IPS-15b (cell line): ENCODE results near the gene COQ5.
"Not testable (repeated sequence)": the region's sequence is repeated elsewhere in the genome, so short reads cannot be mapped to it uniquely, and the experiment has no call there.

ENCODE experiments used
- H3K27me3 ChIP-seq: one replicate; pipeline ENCODE4 v1.6.1; 2013; ENCODE audit warnings: low read length; ENCODE audit not compliant: control insufficient read depth, insufficient read depth
- H3K36me3 ChIP-seq: one replicate; pipeline ENCODE4 v1.6.1; 2013; ENCODE audit warnings: low read length; ENCODE audit not compliant: control insufficient read depth, insufficient read depth
- H3K4me1 ChIP-seq: one replicate; pipeline ENCODE4 v1.6.1; 2013; ENCODE audit warnings: mild to moderate bottlenecking, low read length; ENCODE audit not compliant: control insufficient read depth, insufficient read depth
- H3K4me3 ChIP-seq: one replicate; pipeline ENCODE4 v1.5.1; 2013; ENCODE audit warnings: low read depth, low read length
- H3K9ac ChIP-seq: one replicate; pipeline ENCODE4 v1.6.1; 2013; ENCODE audit warnings: low read depth, mild to moderate bottlenecking, low read length
- H3K9me3 ChIP-seq: one replicate; pipeline ENCODE4 v1.6.1; 2013; ENCODE audit warnings: mild to moderate bottlenecking, low read length; ENCODE audit not compliant: control insufficient read depth, insufficient read depth

Gene COQ5

DNA sequence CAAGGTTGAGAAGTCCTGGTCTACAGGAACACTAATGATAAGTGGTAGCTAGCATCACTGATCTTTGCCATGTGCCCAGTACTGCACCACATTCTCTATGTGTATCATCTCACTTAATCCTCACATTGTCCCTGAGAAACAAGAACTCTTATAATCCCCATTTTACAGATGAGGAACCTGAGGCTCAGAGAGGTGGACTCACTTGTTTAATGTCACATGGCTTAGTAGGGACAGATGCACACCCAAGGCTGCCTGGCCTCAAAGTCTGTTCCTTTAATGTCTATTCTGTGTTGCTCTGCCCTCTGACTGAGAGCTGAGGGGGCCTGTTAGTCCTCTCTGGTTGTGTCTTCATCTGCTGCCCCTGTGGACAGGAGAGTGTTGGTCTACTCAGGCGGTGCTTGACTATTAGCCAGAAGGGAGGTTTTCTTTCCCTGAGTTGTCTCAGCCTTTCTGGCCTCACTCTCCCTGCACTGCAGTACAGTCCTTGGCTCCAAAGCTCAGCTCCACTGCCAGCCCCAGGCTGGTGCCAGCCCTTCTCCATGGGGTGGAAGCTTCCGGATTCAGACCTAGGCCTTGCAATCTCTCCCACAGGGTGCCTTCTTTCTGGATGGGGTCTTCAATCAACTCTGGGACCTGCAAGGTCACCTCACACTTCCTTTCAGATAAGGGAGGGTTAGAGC lies 38.0 kb downstream of the COQ5 start:
- peaks cover 3% of the 10 kb centered on the region for H3K36me3 ChIP-seq
- no peaks in the 10 kb centered on the region for H3K27me3 ChIP-seq
- no peak overlapping the region for H3K4me3 ChIP-seq
- H3K4me1 ChIP-seq, result peaks cover 5% of the 10 kb centered on the region
- H3K9ac ChIP-seq, result no peak overlapping the region
- no peaks in the 10 kb centered on the region for H3K9me3 ChIP-seq

DNA sequence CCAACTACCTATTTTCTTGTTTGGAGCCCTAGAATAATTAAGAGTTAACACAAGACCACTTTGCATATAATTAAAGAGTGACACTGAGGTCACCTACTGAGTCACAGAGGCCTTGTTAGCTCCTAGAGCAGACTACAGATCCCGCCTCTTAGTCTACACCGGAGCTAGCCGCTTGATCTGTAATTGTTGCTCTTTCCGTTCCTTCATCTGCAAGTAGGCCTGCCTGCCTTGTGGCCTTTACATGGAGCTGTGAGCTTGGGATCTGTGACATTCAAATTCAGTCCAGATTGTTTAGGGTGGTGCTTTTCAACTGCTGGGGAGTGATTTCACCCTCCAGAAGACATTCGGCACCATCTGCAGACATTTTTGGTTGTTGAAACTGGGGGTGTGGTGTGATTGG lies 38.6 kb downstream of the COQ5 start:
- peaks cover 3% of the 10 kb centered on the region for H3K36me3 ChIP-seq
- H3K4me1 ChIP-seq, result peaks cover 5% of the 10 kb centered on the region
- no peaks in the 10 kb centered on the region for H3K27me3 ChIP-seq
- no peak overlapping the region for H3K9ac ChIP-seq
- H3K9me3 ChIP-seq, result no peaks in the 10 kb centered on the region
- H3K4me3 ChIP-seq, result no peak overlapping the region

DNA sequence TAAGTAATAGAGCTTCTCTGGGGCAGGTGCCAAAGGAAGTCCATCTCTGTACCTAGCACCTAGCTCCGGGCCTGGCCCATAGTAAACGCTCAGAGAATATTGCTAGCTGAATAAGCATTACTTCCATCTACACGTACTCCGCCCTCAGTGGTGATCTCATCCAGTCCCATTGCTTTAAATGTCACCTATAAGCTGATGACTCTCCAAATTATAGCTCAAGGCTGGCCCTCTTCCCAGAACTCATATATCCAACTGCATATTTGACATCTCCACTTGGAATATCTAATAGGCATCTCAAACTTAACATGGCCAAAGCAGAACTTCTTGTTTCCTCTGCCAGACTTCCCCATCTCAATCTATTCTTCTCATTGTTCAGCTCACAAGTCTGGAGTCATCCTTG lies 39.9 kb downstream of the COQ5 start:
- no peak overlapping the region for H3K4me3 ChIP-seq
- peaks cover 3% of the 10 kb centered on the region for H3K36me3 ChIP-seq
- H3K4me1 ChIP-seq, result no peaks in the 10 kb centered on the region
- no peaks in the 10 kb centered on the region for H3K9me3 ChIP-seq
- no peak overlapping the region for H3K9ac ChIP-seq
- no peaks in the 10 kb centered on the region for H3K27me3 ChIP-seq

DNA sequence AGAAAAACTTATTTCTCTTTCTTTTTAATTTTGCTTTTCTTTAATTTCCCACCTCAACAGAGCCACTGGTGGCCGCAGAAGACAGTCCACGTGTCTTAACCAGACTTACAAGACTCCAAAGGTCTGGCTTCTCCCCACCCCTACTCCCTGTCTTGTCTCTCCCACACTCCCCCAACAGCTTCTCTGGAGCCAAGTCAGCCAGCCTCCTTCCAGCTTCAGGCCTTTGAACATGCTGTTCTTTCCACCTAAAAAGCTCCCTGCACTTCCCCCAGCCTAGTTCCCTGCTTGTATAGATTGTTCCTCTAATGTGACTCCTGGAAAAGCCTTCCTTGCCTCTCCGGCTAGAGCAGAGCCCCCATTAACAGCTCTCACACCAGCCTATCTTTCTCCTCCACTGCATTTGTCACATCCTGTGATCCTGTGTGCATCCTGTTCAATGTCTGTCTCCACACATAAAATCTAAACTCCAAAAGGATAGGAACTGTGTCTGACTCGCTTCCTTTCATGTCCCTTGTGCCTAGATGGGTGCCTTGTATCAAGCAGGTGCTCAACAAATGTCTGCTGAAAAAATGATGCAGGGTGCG lies 40.8 kb downstream of the COQ5 start:
- H3K9ac ChIP-seq, result no peak overlapping the region

DNA sequence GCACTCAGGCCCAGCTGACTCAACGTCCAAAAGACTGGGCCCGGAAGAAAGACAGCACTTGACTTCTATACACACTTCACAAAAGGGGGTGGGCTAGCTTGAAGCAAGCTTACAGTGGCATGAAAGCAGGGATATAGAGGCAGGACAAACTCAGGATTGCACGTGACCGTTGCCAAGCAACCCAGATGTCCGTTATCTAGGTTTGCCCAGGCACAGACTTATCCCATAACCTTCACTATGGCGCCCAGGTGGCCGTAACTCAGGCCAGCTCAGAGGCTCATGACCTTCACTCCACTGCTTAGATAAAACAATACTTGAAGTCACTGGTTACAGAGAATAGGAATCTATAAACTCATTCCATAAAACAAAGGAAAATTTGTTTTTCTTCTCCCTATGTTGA lies 41.4 kb downstream of the COQ5 start:
- H3K9me3 ChIP-seq, H3K4me3 ChIP-seq, H3K36me3 ChIP-seq, H3K27me3 ChIP-seq, H3K4me1 ChIP-seq, H3K9ac ChIP-seq: not testable (repeated sequence)

More for the DNA sequence above, 40.8 kb downstream of the COQ5 start:
- Histone ChIP-seq H3K27me3 (no peaks in the 10 kb centered on the region), H3K36me3 (peaks cover 3% of the 10 kb centered on the region), H3K4me1 (no peaks in the 10 kb centered on the region), H3K9me3 (no peaks in the 10 kb centered on the region), H3K4me3 (no peak overlapping the region)

DNA sequence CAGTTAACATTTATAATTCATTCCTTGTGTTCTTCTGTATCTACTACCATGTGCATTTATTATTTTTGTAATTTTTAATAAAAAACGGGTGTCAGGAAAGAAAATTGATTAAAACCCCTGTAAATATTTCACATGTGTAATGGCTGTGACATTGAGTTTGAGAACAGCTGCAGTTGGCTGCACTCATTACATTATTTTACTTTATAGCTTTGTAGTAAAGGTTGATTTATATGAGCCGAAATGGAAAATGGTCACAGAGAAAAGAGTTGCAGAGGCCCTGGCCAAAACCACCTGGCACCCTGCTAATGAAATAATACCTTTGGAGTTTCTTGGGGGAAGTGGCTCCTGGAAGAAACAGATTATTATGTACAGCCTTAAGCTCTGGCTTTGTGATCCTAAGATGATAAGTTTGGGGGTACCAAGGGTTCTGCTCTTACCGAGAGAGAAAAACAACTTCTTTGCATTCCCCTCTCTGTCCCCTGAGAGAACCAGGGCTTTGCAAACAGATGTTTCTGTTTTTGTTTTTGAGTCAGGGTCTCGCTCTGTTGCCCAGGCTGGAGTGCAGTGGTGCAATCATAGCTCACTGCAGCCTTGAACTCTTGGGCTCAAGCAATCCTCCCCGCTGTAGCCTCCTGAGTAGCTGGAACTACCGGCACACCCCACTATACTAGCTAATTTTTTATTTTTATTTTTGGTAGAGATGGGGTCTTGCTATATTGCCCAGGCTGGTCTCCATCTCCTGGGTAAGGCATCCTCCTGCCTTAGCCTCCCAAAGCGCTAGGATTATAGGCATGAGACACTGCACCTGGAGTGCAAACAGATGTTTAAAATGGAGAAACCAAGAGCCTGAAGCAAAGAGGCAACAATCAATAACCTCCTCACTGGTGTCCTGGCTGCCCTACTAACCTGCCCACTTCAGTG lies 42.7 kb downstream of the COQ5 start:
- no peaks in the 10 kb centered on the region for H3K9me3 ChIP-seq
- H3K9ac ChIP-seq, result no peak overlapping the region
- H3K27me3 ChIP-seq, result no peaks in the 10 kb centered on the region
- no peaks in the 10 kb centered on the region for H3K4me1 ChIP-seq
- no peaks in the 10 kb centered on the region for H3K36me3 ChIP-seq
- no peak overlapping the region for H3K4me3 ChIP-seq

DNA sequence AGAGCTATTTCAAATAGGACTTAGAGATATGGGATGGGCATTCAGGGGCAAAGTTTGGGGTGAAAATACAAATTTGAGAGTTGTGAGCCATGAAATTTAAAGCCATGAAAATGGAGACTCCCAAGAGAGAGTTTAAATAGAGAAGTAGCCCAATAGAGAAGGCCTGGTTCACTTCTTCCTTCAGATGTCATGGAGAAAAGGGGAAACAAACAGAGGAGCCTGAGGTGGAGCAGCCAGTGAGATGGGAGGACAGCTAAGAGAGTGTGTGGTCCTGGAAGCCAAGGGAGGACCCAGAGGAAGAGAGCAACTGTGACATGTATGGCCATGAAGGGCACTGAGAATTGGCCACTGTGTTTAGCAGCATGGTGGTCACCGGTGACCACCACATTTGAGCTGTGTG lies 45.3 kb downstream of the COQ5 start:
- H3K4me1 ChIP-seq, result peaks cover 4% of the 10 kb centered on the region

DNA sequence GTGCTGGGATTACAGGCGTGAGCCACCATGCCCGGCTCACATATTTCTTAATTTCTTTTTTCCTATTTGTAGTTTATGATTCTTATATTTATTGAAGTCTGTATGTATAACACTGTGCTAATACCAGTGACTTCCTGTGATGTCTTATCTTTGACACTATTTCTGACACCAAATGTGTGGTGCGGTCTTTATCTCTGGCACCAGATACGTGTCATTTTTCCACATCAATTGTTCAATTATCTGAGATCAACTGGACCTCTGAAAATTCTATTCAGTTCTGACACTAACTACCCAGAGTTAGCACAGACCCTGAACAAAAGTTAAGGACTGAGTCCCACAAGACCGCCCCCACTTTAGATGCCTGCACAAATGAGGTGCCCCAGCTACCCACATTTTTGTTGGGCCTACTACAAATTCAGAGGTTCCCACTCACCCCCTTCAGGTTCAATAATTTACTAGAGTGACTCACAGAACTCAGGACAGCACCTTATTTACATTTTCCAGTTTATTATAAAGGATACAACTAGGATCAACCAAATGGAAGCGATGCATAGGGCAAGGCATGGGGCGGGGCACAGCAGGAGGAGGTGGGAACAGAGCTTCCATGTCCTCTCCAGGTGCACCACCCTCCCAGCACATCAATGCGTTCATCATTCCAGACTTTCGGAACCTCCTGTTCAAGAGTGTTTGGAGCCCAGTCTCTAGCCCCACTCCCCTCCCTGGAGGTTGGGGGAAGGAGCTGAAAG lies 47.8 kb downstream of the COQ5 start:
- Histone ChIP-seq H3K27me3 (no peaks in the 10 kb centered on the region), H3K9me3 (no peaks in the 10 kb centered on the region), H3K4me3 (no peak overlapping the region), H3K36me3 (no peaks in the 10 kb centered on the region), H3K9ac (no peak overlapping the region), H3K4me1 (peaks cover 4% of the 10 kb centered on the region)

More for the DNA sequence above, 45.3 kb downstream of the COQ5 start:
- H3K9ac ChIP-seq, result no peak overlapping the region
- no peaks in the 10 kb centered on the region for H3K36me3 ChIP-seq
- H3K27me3 ChIP-seq, result no peaks in the 10 kb centered on the region
- no peak overlapping the region for H3K4me3 ChIP-seq
- H3K9me3 ChIP-seq, result no peaks in the 10 kb centered on the region

DNA sequence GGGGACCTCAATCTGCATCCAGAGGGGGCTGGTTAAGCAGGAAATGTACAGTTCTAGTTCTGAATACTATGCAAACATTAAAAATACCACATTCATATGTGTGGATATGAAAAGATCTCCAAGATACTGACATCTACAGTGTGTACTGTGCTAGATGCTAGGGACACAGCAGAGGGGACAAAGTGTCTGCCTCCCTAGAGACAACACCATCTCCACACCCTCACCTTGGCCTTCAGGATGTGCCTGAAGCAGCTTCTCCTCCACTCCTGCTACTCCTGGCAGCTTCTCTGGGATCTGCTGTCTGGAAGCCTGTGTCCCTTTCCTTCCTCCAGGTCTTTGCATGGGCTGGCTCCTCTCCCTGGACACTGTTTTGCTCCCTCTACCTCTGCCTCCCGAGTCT lies 48.7 kb downstream of the COQ5 start:
- no peaks in the 10 kb centered on the region for H3K9me3 ChIP-seq
- H3K4me3 ChIP-seq, result no peak overlapping the region
- H3K36me3 ChIP-seq, result no peaks in the 10 kb centered on the region
- no peak overlapping the region for H3K9ac ChIP-seq
- peaks cover 4% of the 10 kb centered on the region for H3K4me1 ChIP-seq
- no peaks in the 10 kb centered on the region for H3K27me3 ChIP-seq

DNA sequence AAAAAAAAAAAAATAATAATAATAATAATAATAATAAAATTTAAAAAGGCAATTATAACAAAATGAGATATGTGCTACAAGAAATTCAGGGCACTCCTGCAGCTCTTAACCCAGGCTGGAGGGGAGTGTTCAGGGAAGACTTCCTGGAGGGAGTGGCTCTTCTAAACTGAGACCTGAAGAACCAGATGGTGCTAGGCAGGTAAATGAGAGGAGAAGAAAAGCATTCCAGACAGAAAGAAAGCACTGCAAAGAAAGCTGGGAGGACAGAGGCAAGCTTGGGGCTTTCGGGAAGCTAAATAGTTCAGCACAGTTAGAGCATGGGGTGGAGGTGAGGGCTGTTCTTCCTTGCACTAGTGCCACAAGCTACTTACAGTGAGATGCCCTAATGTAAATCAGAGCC lies 49.5 kb downstream of the COQ5 start:
- Histone ChIP-seq H3K4me1 (peaks cover 4% of the 10 kb centered on the region), H3K9ac (no peak overlapping the region), H3K4me3 (no peak overlapping the region), H3K27me3 (no peaks in the 10 kb centered on the region), H3K36me3 (no peaks in the 10 kb centered on the region), H3K9me3 (no peaks in the 10 kb centered on the region)

DNA sequence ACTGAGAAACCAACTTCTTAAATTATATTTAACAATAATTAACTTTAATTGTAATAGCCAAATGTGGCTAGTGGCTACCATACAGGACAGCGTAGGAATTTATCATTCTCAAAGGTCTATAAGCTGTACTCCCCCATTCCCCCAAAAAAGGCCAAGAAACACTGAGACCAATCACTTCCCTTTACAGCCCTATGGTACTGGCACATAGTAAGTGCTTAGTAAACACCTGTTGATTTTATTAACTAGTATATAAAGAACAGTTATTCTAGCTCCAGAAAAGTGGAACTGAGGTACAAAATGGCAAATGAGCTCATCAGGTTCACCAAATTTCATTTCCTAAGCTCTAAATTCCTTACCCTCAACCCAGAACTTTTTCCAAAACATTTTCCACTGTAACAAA lies 53.3 kb downstream of the COQ5 start:
- H3K27me3 ChIP-seq, result no peaks in the 10 kb centered on the region
- H3K9ac ChIP-seq, result no peak overlapping the region
- peaks cover 4% of the 10 kb centered on the region for H3K4me1 ChIP-seq
- no peaks in the 10 kb centered on the region for H3K9me3 ChIP-seq
- no peaks in the 10 kb centered on the region for H3K36me3 ChIP-seq
- H3K4me3 ChIP-seq, result no peak overlapping the region
